ENCODE data around the gene HOXB2. TPM values are rescaled to one million over a fixed set of nuclear protein-coding genes. Genes with fewer than 3 reads are reported as not detected.

Gene HOXB2
- total and polyA plus RNA-seq, 9 of the 15 experiments (the other 6 are each of a cell fraction or from before 2014, with no cell fraction given): 2.1 to 97.7 (median 21.2) TPM

DNA sequence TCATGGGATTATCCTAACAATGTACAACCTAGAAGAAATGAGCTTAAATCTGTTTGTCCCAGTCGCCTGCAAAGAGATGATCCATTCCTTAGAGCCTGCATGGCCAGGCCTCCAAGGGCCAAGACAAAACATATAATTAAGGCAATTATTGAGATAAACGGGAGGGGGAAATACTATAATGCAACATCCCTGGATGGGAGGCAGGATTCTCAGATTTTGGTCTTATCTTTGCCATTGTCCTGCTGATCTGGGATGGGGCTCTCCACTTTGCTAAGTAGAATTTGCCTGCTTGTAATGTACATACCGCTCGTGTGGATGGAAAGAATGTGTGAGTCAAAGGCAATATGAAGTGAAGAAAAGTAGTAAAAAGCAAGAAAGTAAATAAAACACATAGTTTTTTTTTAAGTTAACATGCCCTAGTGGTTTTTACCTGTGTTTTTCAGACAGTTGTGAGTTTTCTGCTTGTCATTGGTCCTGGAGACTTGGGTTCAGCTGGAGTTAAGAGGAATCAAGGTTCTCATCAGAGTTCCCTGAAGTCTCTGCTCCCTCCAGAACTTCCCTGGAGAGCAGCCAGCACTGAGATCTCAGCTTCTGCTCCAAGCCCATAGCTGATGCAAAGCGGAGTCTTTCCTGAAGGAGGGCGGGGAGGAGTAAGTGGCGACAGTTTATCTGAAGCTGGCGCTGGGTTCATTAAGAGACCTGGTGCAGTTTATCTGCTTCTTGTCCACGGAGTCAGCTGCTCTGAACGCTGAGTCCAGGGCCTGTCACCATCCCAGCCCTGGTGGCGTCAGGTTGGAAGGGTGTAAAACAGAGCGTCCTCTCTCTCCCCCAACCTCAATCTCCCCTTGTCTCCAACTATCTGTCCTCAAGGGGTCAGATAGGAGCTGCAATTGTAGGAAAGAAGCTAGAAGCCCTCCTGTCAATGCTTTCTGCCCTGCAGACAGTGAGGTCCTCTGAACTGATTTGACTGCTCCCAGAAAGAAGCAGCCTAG is 44.2 kb downstream of the HOXB2 start (continued):
- TF ChIP-seq, protein P1, sequence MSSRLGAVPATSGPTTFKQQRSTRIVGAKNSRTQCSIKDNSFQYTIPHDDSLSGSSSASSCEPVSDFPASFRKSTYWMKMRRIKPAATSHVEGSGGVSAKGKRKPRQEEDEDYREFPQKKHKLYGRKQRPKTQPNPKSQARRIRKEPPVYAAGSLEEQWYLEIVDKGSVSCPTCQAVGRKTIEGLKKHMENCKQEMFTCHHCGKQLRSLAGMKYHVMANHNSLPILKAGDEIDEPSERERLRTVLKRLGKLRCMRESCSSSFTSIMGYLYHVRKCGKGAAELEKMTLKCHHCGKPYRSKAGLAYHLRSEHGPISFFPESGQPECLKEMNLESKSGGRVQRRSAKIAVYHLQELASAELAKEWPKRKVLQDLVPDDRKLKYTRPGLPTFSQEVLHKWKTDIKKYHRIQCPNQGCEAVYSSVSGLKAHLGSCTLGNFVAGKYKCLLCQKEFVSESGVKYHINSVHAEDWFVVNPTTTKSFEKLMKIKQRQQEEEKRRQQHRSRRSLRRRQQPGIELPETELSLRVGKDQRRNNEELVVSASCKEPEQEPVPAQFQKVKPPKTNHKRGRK (tag; IDR thresholded peaks at IDR 0.05): no peak
- TF ChIP-seq CEBPG (CRISPR knock-in tag; IDR thresholded peaks at IDR 0.05) (peak; percentile 50; the same call in 1 of the 2 replicates), CEBPG (tag; conservative IDR thresholded peaks at IDR 0.05 in 1 of 2, IDR thresholded peaks at IDR 0.05 in 1 of 2) (no peak), FIP1L1 (IDR thresholded peaks at IDR 0.05; ENCODE audit: low read depth, low read length, poor library complexity, severe bottlenecking) (no peak), ZNF444 (CRISPR knock-in tag; IDR thresholded peaks at IDR 0.05) (no peak), TCF3 (CRISPR knock-in tag; IDR thresholded peaks at IDR 0.05) (peak; percentile 33), MXI1 (IDR thresholded peaks at IDR 0.05; ENCODE audit: low read depth, low read length) (no peak), MIER1 (IDR thresholded peaks at IDR 0.05; ENCODE audit: low read depth) (no peak), SMARCE1 (IDR thresholded peaks at IDR 0.05) (no peak), ZNF217 (CRISPR knock-in tag; IDR thresholded peaks at IDR 0.05) (no peak), ZNF507 (tag; conservative IDR thresholded peaks at IDR 0.05) (no peak), ZNF232 (CRISPR knock-in tag; IDR thresholded peaks at IDR 0.05) (no peak), ZNF57 (CRISPR knock-in tag; IDR thresholded peaks at IDR 0.05) (no peak), CCNT2 (IDR thresholded peaks at IDR 0.05; ENCODE audit: borderline replicate concordance, extremely low read depth, insufficient read length, low read depth, low read length) (no peak), MTA2 (IDR thresholded peaks at IDR 0.05; ENCODE audit: low read depth) (no peak), SIN3B (IDR thresholded peaks at IDR 0.05; ENCODE audit: low read depth) (no peak), CAMTA2 (CRISPR knock-in tag; conservative IDR thresholded peaks at IDR 0.05) (no peak), ZZZ3 (IDR thresholded peaks at IDR 0.05) (no peak), TBL1XR1 (IDR thresholded peaks at IDR 0.05; ENCODE audit: low read length in 2 of 2) (no peak), NCOA4 (IDR thresholded peaks at IDR 0.05; ENCODE audit: partially characterized antibody) (no peak)
- TF ChIP-seq, protein P2, sequence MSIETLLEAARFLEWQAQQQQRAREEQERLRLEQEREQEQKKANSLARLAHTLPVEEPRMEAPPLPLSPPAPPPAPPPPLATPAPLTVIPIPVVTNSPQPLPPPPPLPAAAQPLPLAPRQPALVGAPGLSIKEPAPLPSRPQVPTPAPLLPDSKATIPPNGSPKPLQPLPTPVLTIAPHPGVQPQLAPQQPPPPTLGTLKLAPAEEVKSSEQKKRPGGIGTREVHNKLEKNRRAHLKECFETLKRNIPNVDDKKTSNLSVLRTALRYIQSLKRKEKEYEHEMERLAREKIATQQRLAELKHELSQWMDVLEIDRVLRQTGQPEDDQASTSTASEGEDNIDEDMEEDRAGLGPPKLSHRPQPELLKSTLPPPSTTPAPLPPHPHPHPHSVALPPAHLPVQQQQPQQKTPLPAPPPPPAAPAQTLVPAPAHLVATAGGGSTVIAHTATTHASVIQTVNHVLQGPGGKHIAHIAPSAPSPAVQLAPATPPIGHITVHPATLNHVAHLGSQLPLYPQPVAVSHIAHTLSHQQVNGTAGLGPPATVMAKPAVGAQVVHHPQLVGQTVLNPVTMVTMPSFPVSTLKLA (conservative IDR thresholded peaks at IDR 0.05): no peak
- TF ChIP-seq, protein P3, sequence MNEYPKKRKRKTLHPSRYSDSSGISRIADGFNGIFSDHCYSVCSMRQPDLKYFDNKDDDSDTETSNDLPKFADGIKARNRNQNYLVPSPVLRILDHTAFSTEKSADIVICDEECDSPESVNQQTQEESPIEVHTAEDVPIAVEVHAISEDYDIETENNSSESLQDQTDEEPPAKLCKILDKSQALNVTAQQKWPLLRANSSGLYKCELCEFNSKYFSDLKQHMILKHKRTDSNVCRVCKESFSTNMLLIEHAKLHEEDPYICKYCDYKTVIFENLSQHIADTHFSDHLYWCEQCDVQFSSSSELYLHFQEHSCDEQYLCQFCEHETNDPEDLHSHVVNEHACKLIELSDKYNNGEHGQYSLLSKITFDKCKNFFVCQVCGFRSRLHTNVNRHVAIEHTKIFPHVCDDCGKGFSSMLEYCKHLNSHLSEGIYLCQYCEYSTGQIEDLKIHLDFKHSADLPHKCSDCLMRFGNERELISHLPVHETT (CRISPR knock-in tag; conservative IDR thresholded peaks at IDR 0.05 in 1 of 2, IDR thresholded peaks at IDR 0.05 in 1 of 2): no peak
